ENCODE results near the gene SKAP1.

SKAP1 gene

DNA sequence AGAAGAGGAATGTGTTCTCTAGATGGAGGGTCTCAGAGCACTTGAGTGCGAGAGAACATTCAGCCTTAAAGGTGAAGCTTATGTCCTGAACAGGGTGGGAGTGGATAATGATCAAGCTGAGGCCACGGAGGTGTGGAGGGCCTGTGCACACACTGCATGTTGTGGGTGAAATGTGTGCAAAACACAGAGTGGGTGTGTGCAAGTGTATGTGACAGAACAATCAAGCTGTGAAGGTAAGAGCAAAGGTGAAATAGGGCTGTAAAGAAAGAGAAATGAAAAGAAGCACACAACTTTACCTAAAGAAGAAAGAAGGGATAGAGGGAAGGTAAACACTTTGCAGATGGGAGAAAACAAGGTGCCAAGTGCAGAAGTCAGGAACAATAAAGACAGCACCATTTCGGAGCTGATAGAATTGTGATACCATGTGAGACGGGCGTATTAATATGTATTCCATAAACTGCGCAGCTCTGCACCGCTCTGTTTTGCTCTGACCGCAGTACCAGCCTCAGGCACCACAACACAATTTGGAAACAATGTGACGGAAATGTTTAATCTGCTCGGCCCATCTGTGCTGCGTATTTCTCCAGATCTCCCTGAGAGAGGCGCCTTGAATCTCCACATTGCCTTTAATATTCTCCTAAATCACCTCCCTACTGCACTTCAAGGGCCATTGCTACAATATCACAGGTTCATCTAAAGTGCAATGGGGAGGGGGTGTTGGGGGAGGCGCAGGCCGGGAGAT, 281.8 kb downstream of the SKAP1 start:
- DNase-seq (ENCODE audit: low read depth, low spot score): no peak

DNA sequence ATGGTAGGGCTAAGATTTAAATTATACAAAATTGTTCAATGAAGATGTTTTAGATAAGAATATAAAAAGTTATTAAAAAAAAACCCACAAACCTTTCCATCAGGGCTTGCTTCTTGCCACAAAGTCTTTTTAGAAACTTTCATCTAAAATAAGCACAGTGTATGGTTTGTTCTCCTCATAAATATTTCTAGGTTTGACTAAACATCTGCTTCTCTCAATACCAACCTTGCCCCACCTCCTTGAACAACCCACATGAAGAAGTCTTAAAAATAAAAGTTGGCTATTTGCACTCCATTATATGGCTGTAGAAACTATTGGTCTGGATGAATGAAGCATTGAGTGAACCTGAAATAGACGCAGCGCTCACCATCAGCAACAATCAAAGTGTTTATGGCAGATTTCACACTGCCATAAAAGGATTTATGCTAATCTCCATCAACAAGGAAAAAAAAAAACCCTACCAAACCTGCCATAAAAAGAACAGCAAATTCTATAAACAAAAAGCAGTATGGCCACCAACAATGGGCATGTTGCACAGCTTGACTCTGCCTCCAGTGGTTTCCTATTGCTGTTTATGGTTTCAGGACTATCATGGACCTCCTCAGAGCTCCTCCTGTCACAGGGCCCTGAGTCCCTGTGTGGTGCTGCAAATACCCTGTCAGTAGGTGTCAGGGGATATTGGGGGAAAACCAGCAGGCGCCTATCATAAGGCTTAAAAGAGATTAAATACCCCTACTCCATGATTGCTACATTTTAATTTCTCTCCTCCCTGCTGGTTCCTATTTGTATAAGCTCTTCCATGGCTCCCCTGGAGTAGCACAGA, 284.8 kb downstream of the SKAP1 start:
- no peak for DNase-seq (ENCODE audit: low read depth, low spot score)

DNA sequence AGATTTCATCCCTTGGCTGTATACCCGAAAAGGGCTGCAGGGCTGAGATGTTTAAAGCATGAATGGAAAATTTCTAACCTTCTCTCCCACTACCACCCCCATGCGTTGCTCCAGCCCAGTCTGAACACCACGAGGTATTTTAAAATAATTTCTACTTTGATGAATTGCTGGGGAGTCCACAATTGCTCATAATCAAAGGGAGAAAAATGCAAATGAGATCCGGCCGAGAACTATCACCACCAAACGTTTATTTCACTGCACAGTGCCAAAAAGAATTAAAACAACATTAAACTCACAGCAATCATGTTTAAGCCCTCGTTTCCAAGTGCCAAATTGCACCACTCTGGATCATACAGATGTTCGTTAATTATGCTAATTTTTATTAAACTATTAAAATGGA, 285.8 kb downstream of the SKAP1 start:
- DNase-seq (ENCODE audit: low read depth, low spot score): no peak

DNA sequence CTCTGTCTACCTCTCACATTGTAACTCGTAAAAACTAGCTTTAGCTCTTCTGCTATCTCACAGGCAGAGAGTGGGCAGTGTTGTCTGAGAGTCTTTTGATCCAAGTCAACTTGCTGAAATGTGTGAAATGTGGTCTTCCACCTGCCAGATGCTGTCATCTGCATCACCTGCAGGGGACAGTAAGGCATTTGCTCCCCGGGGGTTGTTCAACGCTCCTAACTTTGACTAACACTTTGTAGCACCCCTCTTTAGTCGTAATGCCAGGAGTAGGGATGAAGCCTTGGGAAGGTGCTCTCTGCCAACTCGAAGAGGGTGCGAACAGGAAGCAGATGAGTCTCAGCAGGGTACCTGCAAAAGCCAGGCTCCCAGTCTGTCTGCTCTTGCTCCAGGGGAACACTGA, 286.4 kb downstream of the SKAP1 start:
- DNase-seq (ENCODE audit: low read depth, low spot score): no peak

DNA sequence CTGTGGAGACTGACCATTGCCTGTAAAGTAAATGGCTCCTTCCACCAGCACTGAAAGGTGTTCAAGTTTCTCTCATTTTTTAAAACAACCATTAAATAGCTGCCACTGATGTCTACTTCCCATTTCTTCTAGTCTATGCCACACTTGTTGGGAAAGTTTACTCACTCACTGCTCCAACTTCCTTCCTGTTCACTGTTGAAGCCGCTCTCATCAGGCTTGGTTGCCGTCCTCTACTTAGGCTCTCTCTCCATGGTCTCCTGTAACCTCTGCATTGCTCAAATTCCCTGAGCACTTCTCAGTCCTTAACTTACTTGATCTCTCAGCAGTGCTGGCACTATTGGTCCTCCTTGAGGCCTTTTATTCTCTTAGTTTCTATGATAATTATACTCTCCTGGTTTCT, 290.1 kb downstream of the SKAP1 start:
- DNase-seq (ENCODE audit: low read depth, low spot score): no peak

DNA sequence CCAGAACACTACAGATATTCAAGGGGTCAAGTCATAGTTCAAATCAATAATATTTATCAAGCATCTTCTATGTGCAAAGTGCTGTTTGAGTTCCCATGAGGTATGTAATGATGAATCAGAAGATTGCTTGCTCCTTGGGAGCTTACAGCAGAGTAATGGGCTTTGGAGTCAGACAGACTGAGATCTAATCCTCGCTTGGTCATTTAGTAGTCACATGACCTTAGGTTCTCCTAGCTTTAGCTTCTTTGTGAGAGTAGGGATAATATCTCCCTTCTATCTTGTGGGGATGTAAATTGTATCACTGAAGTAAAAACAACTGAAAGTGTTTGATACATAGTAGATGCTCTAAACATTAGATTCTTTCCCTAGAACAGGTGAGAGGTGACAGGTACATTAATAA, 292.4 kb downstream of the SKAP1 start:
- DNase-seq (ENCODE audit: low read depth, low spot score): no peak

DNA sequence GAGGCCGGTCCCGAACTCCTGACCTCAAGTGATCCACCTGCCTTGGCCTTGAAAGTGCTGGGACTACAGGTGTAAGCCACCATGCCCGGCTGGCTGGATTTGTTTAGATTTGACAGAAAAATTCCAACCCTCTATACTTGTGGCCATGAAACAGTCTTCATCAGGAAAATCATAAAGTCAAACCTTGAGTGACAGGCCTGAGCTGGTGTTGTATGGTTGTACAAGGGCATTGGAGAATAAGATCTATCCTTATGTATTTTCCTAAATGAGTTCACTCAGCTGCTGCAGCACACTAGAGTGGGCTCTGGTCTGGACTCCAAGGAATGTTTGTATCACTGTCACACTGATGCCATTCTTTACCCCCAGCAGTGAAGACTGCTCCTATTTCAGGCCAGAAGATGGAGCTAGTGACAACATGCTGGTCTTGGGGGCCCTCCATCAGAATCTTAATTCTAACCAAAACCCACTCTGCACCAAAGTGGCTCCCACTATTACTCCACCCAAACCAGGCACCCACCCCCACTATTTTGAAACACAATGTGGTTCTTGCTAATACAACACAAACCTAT, 295.0 kb downstream of the SKAP1 start:
- no peak for DNase-seq (ENCODE audit: low read depth, low spot score)

DNA sequence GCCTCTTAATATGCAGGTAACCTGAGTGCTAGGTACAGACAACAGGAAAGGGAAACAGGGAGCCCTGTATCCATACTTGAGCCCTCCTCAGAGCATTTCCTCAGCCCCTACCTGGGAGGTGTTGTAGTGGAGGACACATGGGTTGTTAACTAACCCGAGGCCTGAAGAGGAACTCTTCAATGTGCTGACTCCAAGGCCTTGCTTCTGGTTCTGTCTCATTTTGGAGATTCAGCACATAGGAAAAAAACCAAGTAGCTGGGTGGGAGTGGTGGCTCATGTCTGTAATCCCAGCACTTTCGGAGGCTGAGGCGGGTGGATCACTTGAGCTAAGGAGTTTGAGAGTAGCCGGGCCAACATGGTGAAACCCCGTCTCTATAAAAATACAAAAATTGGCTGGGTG, 297.6 kb downstream of the SKAP1 start:
- no peak for DNase-seq (ENCODE audit: low read depth, low spot score)

DNA sequence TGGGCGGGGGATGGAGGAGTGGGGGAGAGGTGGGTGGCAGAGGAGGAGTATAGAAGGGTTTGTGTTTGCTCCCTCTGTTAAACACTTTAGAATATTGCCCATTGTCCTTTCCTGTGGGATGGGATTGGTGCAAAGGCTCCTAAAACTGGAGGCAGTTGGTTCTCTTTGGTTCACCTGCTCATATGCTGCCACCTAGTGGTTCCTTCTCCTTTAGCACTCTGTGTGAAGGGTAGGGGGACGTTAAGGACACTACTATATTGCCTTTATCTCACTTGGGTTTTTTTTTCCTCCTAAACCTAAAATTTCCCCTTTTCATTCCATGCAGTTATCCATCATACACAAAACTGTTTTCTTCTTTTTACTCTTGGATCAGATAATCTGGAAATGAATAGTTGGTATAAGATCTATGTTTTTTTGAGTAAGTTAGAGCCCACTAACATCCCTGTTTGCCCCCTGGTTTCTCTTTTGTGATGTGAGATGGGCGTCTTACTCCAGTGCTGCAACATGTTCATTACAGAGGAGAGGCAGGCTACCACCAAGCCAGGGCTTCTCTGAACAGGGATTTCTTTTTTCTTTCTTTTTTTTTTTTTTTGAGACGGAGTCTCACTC, 298.7 kb downstream of the SKAP1 start:
- DNase-seq (ENCODE audit: low read depth, low spot score): peak; percentile 15

DNA sequence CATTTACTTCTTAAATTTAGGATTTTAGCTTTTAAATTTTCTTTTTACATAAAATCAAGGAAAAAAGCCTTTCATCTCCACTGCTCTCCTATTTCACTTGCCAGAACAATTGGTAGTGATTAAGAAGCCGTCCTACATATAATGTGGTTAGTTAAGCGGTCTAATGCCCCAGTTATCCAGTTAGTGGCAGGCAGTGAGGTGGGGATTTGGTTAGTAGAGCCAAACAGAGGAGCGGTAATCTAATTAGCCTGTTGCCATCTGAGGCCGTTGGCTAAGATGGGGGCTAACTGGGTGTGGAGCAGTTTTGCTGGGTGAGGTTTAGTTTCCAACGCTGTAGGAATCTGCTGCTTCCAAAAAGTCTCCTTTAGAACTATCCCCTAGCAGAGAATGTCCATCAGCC, 300.0 kb downstream of the SKAP1 start:
- no peak for DNase-seq (ENCODE audit: low read depth, low spot score)

DNA sequence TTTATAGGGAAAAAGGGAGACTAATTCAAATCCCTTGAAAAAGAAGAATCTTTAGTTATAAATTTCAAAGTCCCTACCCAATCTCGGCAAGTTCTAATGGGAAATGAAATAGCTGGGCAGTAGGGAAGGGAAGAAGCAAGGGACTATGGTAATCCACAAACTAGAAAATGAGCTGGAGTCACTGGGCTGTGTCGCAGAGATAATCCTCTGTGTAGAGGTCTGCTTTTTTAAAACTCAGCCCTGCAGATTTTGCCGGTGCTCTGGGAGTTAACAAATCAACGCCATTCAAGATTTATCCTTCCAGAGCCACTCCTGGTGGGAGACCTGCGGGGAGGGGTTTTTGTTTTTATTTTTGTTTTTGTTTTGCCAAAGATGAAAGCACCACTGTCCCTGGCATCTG, 301.6 kb downstream of the SKAP1 start:
- DNase-seq (ENCODE audit: low read depth, low spot score): no peak

DNA sequence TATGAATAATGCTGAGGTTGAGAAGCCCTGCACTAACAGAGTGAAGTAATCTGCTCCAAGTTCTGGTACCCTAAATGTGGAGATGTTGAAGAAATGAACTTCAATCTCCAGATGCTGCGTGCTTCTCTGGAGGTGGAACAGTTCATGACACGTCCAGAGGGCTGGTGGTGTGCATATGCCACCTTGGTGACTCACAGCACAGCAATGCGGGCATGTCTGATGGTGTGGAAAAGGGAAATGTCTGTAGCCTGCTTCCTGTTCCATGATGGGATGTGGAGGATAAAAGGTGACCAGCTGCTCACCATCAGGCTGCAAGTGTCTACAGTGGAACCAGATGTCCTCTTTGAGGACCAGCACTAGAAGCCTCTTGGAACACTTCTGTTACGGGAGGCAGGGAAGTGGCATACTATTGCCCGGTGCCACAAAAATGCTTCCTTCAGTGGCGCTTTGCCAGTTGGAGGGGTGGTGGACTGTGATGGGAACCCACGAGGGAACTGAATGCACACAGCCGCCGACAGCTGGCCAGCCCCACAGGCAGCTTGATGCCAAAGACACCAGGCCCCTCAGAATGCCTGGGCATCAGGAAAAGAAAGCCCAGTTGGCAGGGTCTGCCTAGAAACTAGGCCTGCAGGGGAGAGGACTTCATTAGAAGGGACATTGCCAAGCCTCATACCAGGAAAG, 302.5 kb downstream of the SKAP1 start:
- no peak for DNase-seq (ENCODE audit: low read depth, low spot score)

DNA sequence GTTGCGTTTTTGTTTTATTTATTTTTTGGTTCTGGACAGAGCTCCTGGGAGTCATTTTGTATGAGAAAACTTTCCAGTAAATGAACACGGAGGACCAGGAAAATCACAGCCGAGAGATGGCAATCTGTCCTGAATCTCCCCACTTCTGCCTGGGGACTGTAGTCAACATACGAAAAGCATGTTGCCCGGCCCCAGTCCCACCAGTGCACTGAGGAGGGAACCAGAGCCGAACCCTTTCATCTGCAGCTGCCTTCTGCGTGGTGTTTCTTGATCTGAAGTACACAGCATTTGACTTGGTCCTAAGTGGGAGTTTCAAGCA, 303.5 kb downstream of the SKAP1 start:
- DNase-seq (ENCODE audit: low read depth, low spot score): no peak

DNA sequence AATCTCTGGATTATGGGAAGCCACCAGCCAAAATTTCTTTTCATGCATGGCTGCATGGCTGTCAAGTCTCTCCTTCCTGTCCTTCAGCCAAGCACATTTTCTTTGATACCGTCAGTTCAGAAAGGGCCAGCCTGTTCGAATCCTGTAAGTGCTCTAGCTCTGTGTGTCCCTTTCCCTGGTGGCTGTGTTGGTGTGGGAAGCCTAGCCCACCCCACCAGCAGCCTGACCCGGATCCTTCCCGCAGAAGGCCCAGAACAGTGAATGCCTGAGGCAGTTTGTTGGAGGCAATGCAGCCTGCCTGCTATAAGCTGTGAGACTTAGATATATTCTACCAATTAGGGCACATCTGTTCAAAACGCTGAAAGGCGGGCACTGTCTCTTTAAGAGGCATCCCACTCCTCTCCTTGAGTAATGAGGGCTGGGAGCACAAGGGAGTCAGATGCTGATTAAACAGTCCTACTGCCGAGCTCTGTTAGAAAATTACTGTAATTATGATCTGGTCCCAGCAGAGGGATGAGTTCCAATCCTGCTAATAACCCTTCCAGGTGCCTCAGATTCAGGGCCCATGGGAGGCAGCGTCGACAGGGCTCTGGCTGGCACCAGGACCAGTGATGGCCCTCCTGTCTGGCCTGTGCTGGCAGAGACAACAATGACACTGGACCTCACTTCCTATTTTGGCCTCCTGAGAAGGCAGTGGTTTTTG, 304.0 kb downstream of the SKAP1 start:
- no peak for DNase-seq (ENCODE audit: low read depth, low spot score)

DNA sequence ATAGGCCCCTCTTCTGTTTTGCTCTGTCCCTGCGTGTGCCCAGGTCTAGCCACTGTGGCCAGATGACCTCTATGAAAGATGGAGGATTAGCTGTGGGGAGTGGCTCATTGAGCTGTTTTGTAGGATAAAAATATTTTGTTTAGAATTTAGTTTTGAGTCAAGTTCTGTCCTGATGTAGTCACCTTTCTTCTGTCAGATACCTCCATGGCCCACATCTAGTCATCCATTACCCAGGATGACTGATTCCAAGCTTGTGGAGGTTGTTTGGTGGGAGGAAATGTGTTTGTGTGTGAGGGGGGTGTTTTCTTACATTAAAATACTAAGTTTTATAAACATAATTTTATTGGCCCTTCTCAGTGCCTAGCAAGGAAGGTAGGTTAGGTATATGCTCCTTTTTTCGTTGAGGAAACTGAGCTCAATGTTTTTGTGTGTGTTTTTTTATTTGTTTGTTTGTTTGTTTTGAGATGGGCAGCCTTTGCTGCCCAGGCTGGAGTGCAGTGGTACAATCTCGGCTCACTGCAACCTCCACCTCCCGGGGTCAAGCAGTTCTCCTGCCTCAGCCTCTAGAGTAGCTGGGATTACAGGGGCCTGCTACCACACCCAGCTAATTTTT, 306.1 kb downstream of the SKAP1 start:
- DNase-seq (ENCODE audit: low read depth, low spot score): no peak

DNA sequence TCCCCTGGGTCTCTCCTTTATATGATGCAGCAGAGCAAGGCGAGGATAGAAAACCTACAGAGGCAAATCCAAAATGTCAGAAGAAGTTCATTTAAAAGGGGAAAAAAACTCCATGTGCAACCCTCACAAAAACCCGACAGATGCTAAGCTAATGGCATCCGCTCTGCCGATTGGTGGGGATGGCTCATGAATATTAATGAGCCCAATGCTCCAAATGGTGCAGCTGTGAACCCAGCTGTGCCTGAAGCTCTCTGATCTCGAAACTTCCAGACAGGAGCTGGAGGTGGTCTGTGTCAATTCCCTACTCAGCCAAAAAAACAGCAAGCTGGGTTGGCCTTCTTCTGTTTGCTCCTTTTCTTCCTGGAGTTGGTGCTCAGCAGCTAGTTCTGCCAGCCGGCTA, 306.9 kb downstream of the SKAP1 start:
- DNase-seq (ENCODE audit: low read depth, low spot score): no peak

DNA sequence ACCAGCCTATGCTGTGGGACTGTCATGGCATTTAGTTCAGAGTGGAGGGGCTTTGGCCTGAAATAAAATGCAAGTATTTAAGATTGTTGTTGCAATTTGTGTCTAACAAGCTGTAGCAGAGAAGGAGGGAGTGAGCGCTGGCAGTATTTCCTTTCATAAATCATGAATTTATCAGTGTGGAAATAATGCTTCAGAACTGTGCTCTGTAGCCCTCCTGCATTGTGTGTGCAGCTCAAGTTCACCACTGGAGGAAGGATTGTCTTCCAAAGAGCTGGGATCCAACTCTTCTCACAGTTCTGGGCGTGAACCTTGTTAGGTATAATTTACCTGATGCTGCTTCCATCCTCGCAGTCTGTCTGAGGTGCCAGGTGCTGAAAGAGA, 307.4 kb downstream of the SKAP1 start:
- DNase-seq (ENCODE audit: low read depth, low spot score): no peak

DNA sequence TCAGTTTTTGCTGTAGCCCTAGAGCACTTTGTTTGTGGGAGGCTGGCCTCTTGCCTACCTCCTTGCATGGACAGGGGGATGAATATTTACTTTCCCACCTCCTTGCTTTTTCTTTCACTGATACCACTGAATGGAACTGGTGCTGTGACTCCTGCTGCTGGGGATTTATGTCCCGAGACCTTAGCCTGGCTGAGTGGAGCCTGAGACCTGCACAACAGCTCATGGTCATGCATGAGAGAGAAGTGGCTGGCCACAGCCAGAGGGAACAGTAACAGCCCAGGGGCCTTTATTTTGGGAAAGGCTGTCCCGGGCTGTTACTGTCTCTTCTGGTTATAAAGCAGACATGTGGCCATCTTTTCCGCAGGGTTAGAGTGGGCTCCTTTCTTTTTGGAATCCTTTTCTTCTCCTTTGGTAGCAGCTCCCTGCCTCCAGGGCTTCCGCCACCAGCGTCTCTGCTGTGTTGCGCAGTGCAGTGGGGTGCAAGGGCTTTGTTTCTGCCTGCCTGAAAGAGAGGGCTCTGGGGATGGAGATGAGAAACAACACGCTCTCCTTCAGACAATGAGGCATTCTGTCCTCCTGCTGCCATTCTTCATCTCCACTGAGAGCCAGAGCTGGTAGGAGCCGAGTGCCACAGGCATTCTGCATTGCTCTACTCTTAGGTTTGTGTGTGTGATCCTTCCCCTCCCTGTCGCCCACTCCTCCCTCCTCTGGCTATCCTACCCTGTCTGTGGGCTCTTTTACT, 307.9 kb downstream of the SKAP1 start:
- no peak for DNase-seq (ENCODE audit: low read depth, low spot score)

DNA sequence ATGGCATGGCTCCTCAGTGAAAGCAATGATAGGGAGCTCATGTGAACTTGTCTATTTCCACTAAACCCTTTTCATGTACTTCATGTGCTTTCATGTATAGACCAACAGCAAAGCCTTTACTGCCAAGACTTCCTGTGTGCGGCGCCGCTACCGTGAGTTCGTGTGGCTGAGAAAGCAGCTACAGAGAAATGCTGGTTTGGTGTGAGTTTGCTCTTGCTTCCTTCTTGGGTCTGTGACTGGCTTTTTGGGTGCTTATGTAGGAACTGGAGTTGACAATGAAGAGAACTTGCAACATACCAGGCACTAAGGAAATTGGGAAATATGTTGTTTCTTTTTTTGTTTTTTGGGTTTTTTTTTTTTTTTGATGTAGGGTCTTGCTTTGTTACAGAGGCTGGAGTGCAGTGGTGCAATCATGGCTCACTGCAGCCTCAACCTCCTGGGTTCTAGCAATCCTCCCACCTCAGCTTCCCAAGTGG, 316.8 kb downstream of the SKAP1 start:
- DNase-seq (ENCODE audit: low read depth, low spot score): no peak

DNA sequence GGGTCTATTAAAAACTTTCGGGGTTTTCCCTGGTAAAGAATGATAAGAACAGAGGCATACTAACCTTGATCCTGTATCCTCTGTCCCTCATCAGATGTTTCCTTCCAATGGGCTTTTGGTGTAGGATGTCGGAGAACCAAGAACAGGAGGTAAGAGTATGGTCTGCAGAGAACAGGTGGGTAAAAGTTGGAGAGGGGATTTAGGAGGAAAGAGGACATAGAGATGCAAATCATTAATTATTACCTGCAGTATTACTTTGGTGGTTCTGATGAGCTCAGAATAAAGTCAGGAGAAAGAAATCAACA, 318.1 kb downstream of the SKAP1 start:
- no peak for DNase-seq (ENCODE audit: low read depth, low spot score)
